ENCODE measurements around the gene CDC5L.
"Not testable (repeated sequence)": the region's sequence is repeated elsewhere in the genome, so short reads cannot be mapped to it uniquely, and the experiment has no call there.

Gene CDC5L
- total RNA-seq, result 122 reads per million, percentile 86 among the genes with 10 or more reads in this experiment

GRCh38 chr6:44387346-44388134, at the start of gene CDC5L:
TSS of gene CDC5L (plus strand) at chr6:44387706. CDS start at chr6:44387824, 118 bp downstream.
- peak; percentile 85 for DNase-seq

- DNase-seq, result peak; percentile 39
Observed at GRCh38 chr6:44338228-44339122, 49.0 kb upstream of the CDC5L start.

GRCh38 chr6:44339301-44339700, 48.2 kb upstream of the CDC5L start:
- no peak for DNase-seq

GRCh38 chr6:44339763-44340625, 47.5 kb upstream of the CDC5L start:
- no peak for DNase-seq

- DNase-seq, result no peak
Observed at GRCh38 chr6:44341095-44341890, 46.2 kb upstream of the CDC5L start.

GRCh38 chr6:44342052-44342451, 45.5 kb upstream of the CDC5L start:
- no peak for DNase-seq

- DNase-seq, result no peak
Observed at GRCh38 chr6:44342489-44342888, 45.0 kb upstream of the CDC5L start, which contains the start of gene SPATS1. TSS of gene SPATS1 (plus strand) at chr6:44342650. CDS start at chr6:44343096, 446 bp downstream.

- not testable (repeated sequence) for DNase-seq
Observed at GRCh38 chr6:44346818-44347217, 40.7 kb upstream of the CDC5L start.

- no peak for DNase-seq
Observed at GRCh38 chr6:44349904-44350649, 37.4 kb upstream of the CDC5L start.

- DNase-seq, result not testable (repeated sequence)
Observed at GRCh38 chr6:44350650-44350994, 36.9 kb upstream of the CDC5L start.

- DNase-seq, result no peak
Observed at GRCh38 chr6:44352259-44352658, 35.2 kb upstream of the CDC5L start.

GRCh38 chr6:44353336-44353735, 34.2 kb upstream of the CDC5L start:
- DNase-seq, result no peak

GRCh38 chr6:44355640-44356039, 31.9 kb upstream of the CDC5L start:
- DNase-seq, result no peak

GRCh38 chr6:44356487-44356886, 31.0 kb upstream of the CDC5L start:
- DNase-seq, result no peak

GRCh38 chr6:44359973-44360372, 27.5 kb upstream of the CDC5L start:
- no peak for DNase-seq

- no peak for DNase-seq
Observed at GRCh38 chr6:44361947-44362346, 25.6 kb upstream of the CDC5L start.

GRCh38 chr6:44363377-44363926, 24.1 kb upstream of the CDC5L start:
- no peak for DNase-seq

- no peak for DNase-seq
Observed at GRCh38 chr6:44366781-44367180, 20.7 kb upstream of the CDC5L start.

GRCh38 chr6:44367681-44368080, 19.8 kb upstream of the CDC5L start:
- DNase-seq, result no peak

GRCh38 chr6:44373051-44373450, 14.5 kb upstream of the CDC5L start:
- DNase-seq, result no peak

GRCh38 chr6:44373787-44374186, 13.7 kb upstream of the CDC5L start:
- no peak for DNase-seq
